Colonic mucosa (tissue), 4 donors: ENCODE data around the gene FAM13C. TPM values are rescaled to one million over a fixed set of nuclear protein-coding genes. Genes with fewer than 3 reads are reported as not detected.

Experiments
- DNase-seq: peaks from one replicate; pipeline ENCODE4 v3.0.0-alpha.2; 2020
- H3K27ac ChIP-seq: fragments of 200-600 bp; one replicate; pipeline ENCODE4 v1.8.0; 2021
- H3K27me3 ChIP-seq: fragments of 200-600 bp; one replicate; pipeline ENCODE4 v1.8.0; 2021
- H3K36me3 ChIP-seq: fragments of 200-600 bp; one replicate; pipeline ENCODE4 v1.8.0; 2021
- H3K4me1 ChIP-seq: fragments of 200-600 bp; one replicate; pipeline ENCODE4 v1.8.0; 2021; ENCODE audit warnings: mild to moderate bottlenecking
- H3K4me3 ChIP-seq: fragments of 200-600 bp; one replicate; pipeline ENCODE4 v1.8.0; 2021
- H3K9ac ChIP-seq, 2 donors: one replicate each; pipeline ENCODE4 v1.7.0; 2013; ENCODE audit warnings: control low read depth in 2 of 2, low read depth in 2 of 2, low read length in 2 of 2
- H3K9me3 ChIP-seq: fragments of 200-600 bp; one replicate; pipeline ENCODE4 v1.8.0; 2021
- intact Hi-C: fragments of 100-400 bp; cut with DNase I; formaldehyde crosslinking; loops from one replicate; pipeline ENCODE4 v1.14.1; 2022
- total RNA-seq, 2 donors: library from RNA; stranded (reverse); fragmentation: NEBNext Ultra II Directional in 1 of 2; extraction: Animal tissue kit (Norgen Biotek cat#: 25700) in 1 of 2; gene quantifications; one replicate each; pipeline ENCODE4 v1.2.1, GENCODE V29; 2021
- TF ChIP-seq, protein P1 (sequence below): fragments of 200-600 bp; IDR thresholded peaks from one replicate; pipeline ENCODE4 v1.8.0; 2022; ENCODE audit warnings: antibody characterized with exemption, mild to moderate bottlenecking
- donor health status: healthy.
- donor health status: DM: no; HTN: no; CAD: no.
- donor health status: DM: no; HTN: no; CAD: no.

Gene FAM13C
- total RNA-seq, 2 donors from 2014 or later: 1.0 to 2.5 TPM

DNA sequence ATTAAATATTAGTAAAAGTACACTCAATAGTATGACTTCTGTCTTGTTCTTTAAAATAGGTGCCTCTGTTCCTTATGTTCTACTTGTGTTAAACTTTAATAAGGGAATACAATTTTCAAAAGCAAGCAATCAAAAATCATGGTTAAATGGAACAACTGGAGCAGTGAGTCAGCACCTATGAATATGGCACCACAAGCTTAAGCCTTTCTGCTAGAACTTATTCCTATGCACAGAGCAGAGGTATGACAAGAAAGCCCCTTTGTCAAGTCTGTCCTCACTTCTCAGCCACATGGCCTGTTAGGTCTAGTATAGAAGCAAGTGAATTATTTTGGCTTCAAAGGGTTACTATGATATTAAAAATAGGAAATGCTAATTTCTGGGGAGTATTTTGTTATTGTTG is 29.8 kb downstream of the FAM13C start:
- TF ChIP-seq, protein P1, sequence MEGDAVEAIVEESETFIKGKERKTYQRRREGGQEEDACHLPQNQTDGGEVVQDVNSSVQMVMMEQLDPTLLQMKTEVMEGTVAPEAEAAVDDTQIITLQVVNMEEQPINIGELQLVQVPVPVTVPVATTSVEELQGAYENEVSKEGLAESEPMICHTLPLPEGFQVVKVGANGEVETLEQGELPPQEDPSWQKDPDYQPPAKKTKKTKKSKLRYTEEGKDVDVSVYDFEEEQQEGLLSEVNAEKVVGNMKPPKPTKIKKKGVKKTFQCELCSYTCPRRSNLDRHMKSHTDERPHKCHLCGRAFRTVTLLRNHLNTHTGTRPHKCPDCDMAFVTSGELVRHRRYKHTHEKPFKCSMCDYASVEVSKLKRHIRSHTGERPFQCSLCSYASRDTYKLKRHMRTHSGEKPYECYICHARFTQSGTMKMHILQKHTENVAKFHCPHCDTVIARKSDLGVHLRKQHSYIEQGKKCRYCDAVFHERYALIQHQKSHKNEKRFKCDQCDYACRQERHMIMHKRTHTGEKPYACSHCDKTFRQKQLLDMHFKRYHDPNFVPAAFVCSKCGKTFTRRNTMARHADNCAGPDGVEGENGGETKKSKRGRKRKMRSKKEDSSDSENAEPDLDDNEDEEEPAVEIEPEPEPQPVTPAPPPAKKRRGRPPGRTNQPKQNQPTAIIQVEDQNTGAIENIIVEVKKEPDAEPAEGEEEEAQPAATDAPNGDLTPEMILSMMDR: no peak
- Histone ChIP-seq H3K36me3 (no peaks in the 10 kb centered on the region), H3K4me1 (no peaks in the 10 kb centered on the region), H3K4me3 (no peak overlapping the region), H3K27me3 (no peaks in the 10 kb centered on the region), H3K9me3 (no peaks in the 10 kb centered on the region), H3K27ac (no peak overlapping the region), H3K9ac (no peak overlapping the region)
- DNase-seq: no peak
- intact Hi-C loops: no loop called here

DNA sequence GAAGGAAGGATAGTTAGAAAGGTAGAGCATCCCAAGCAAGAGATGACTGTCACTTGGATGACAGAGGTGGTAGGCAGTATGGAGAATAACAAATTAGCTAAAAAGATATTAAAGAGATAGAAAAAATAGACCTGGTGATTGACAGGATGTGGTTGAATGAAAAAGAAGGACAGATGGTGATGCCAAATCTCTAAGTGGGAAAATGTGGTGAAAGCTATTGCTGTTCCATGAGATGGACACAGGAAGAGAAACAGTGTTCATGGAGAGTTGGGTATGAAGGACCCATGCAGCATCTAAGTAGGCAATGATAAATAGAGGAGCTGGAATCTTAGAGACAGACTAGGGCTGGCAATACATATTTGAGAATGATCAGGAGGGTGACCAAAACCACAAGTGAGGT is 30.7 kb downstream of the FAM13C start:
- Histone ChIP-seq H3K4me3 (no peak overlapping the region), H3K9me3 (no peaks in the 10 kb centered on the region), H3K36me3 (no peaks in the 10 kb centered on the region)

DNA sequence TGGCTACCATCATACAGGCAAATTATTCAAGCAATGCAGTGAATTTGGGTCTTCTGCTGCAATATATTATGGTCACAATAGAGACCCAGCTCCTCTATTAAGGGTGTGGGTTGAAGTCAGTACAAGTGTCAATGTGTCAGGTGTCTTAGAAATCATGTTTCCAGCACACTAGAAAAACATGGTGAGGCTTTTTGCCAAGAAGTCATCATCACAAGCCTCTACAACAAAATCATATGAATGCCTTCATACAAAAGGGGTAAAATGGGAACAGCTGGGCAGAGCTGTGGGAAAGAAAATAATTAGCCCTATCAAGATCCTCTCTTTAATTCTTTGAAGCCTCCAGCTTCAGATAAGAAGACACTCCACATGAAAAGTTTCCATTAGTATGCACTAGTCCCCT is 37.2 kb downstream of the FAM13C start:
- H3K4me3 ChIP-seq: no peak overlapping the region
- no peaks in the 10 kb centered on the region for H3K9me3 ChIP-seq
- DNase-seq: no peak
- TF ChIP-seq, protein P1: no peak
- H3K9ac ChIP-seq: no peak overlapping the region
- H3K27me3 ChIP-seq: no peaks in the 10 kb centered on the region
- H3K27ac ChIP-seq: no peak overlapping the region
- no peaks in the 10 kb centered on the region for H3K36me3 ChIP-seq
- intact Hi-C loops: no loop called here
- H3K4me1 ChIP-seq: peaks cover 8% of the 10 kb centered on the region

More for the DNA sequence above, 30.7 kb downstream of the FAM13C start:
- DNase-seq: no peak
- no peak overlapping the region for H3K9ac ChIP-seq
- TF ChIP-seq, protein P1: no peak
- H3K27ac ChIP-seq: no peak overlapping the region
- H3K27me3 ChIP-seq: no peaks in the 10 kb centered on the region
- H3K4me1 ChIP-seq: no peaks in the 10 kb centered on the region
- intact Hi-C loops: no loop called here

DNA sequence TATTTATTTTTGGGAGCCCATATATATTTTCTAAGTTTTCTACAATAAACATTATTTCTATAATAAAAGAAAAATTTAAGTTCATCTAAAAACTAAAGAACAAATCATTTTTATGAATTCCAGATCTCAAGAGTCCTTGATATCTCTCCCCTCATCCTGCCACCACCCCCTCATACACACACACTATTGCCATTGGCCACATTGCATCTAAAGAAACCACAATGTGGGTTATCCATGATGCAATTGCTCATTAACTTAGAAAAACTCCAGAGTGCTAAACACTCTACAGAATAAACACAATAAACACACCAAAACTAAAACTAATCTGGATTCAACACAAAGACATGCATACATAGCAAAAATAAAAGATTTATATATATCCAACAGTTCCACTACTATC is 37.8 kb downstream of the FAM13C start:
- Histone ChIP-seq H3K4me1 (peaks cover 8% of the 10 kb centered on the region), H3K36me3 (no peaks in the 10 kb centered on the region), H3K9ac (no peak overlapping the region), H3K27ac (no peak overlapping the region), H3K27me3 (no peaks in the 10 kb centered on the region), H3K4me3 (no peak overlapping the region), H3K9me3 (no peaks in the 10 kb centered on the region)
- no peak for DNase-seq
- intact Hi-C loops: no loop called here
- TF ChIP-seq, protein P1: no peak

DNA sequence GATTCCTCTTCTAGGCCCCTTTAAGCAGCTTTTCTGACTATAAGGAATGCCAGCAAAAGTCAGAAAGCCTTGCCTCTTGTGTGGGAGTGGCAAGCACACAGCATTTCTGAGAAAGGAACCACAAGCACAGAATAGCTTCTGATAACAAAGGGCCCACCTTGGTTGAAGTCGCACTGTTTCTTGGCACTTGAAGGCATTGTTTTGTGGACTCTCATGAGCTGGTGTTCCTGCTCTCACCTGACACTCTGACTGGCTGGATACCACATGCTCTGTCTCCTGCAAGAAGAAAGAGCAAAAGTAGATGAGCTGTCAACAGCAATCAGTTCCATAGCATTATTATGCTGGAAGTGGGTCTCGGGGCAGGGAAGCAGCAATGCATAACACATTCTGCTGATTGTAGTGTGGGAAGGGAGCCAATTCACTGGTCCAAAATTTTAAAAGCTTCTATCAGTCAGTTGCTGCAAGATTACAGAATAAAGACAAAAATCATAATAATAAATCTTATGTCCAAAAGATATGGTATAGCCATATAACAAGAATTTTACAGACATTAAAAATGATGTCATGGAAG is 38.4 kb downstream of the FAM13C start:
- Histone ChIP-seq H3K36me3 (no peaks in the 10 kb centered on the region), H3K9ac (no peak overlapping the region), H3K4me1 (peaks cover 8% of the 10 kb centered on the region), H3K27ac (no peak overlapping the region), H3K4me3 (no peak overlapping the region), H3K9me3 (no peaks in the 10 kb centered on the region), H3K27me3 (no peaks in the 10 kb centered on the region)
- TF ChIP-seq, protein P1: no peak
- no peak for DNase-seq
- intact Hi-C loops: no loop called here
